COLO668 (cell line): ENCODE measurements around the gene C1orf167.

Source experiments
- DNase-seq: peaks from one replicate; lab custom pipeline; 2025; ENCODE audit not compliant: unreplicated experiment; lab: John Stamatoyannopoulos, UW

The C1orf167 gene

GRCh38 chr1:11784256-11784992 lies 22.4 kb downstream of the C1orf167 start:
- DNase-seq = no peak

GRCh38 chr1:11784993-11785769 lies 23.2 kb downstream of the C1orf167 start:
- peak; percentile 76 for DNase-seq

- DNase-seq = no peak
Observed at GRCh38 chr1:11786168-11786567, 24.2 kb downstream of the C1orf167 start.

GRCh38 chr1:11787251-11787803 lies 25.3 kb downstream of the C1orf167 start:
- no peak for DNase-seq

DNA sequence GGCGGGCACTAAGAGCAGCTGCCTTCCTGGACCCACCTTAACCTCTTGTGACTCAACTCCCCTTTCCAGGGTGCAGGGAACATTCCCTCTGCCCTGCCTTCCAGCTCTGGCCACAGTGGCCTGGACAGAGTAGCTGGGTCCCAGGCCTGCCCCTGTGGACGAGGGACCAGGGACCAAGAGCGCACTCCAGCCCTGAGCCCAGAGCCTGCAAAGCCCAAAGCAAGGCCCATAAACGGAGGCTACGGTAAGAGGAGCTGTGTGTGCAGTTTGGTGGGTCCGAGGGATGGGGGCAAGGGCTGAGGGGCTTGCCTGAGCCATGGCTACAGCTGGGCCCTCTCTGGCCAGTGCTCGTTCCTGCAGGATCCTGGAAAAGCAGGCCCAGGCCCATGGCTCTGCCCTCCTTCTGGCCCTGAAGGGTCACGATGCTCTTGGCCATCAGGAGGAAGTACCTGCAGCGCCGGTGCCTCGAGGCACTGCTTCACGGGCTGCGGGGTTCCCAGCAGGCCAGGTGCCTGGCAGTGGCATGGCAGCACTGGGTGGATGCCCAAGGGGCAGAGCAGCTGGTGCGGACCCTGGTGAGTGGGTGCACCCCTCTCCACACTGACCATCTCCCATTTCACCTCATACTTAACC lies 25.9 kb downstream of the C1orf167 start:
- DNase-seq = no peak

DNA sequence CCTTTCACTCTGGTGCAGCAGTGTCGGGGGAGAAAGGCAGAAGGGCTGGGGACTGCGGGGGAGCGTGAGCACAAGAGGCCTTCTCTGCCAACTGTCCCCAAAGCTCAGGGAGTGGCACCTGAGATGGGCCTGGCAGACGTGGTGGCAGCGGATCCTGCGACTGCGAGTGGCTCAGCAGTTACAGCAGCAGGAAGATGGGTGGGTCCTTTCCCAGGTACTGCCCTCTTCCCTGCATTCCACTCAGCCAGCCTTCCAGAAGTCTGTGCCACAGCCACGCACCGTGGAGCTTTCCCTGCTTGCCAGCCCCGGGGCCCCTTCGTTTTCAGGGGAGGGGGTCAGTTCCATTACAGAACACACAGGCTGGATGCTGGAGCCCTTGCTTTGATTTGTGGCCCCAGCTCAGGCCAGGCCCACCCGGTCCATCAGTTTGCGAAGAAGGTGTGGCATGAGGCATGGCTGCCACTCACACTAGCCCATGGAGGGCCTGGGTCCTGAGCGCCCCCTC lies 26.6 kb downstream of the C1orf167 start:
- no peak for DNase-seq

GRCh38 chr1:11789126-11790067 lies 27.4 kb downstream of the C1orf167 start:
- no peak for DNase-seq

DNA sequence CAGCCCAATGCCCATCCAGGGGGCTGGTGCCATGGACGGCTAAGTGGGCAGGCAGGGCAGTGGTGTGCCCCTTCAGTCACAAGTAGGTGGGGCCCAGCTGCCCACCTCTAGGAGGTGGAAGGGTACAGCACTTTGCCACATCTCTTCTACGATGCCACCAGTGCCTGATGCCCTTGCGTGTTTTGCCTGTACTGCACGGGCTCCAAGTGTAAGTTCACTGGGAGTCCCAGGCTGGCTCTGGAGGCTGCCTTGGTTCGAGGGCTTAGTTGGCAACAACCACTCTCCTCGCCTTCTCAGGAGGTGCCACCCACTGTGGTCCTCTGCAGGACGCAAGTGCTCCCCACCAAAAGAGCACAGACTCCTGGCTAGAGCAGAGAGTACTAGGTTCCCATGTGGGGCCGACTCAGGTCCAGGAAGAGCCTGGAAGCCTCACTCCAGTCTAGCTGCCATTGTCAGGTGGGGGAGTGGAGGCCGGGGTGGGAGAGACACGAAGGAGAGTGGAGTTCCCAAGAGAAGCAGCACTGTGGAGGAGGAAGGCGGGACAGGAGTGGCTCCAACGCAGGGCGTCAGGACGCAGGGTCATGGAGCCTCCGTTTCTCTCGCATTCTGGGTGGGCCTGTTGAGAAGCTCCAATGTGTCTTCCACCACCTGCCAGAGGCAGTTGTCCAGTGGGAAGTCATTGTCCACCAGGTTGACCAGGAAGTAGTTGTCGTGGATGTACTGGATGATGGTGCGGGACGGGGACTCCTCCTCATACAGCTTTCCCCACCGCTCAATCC lies 28.3 kb downstream of the C1orf167 start:
- no peak for DNase-seq

DNA sequence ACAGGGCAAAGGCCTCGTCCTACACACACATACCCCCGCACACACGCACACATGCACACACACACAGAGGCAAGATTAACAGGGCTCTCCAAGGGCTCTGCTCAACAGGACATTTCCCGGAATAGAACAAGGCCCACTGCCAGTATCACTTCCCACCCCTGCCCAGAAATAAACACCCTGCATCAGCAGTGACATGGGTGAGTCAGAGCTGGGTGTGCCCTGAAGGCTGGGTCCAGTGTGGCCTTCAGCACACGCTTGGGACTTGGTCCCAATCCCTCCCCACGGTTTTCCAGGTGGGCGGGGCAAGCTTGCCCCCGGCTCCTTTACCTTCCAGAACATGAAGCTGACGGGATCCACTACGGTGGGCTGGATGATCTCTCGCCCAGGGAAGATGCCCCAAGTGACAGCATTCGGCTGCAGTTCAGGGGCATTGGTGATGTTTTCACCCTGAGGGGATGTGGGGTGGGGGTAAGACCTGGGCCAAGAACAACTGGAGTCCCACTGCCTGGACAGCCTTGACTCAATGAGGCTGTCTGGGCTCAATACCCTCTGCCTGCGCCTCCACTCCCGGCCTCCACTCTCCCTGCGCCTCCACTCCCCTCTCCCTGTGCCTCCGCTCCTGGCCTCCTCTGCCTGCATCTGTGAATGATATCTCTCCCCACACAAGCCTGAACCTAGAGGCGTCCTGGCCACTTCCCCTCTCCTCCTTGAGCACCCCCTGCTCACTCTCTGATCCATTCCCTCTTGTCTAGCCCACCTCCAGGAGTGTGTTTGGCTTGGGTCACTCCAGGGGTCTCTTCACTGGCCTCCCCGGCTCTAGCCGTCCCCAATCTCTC lies 29.1 kb downstream of the C1orf167 start:
- no peak for DNase-seq

DNA sequence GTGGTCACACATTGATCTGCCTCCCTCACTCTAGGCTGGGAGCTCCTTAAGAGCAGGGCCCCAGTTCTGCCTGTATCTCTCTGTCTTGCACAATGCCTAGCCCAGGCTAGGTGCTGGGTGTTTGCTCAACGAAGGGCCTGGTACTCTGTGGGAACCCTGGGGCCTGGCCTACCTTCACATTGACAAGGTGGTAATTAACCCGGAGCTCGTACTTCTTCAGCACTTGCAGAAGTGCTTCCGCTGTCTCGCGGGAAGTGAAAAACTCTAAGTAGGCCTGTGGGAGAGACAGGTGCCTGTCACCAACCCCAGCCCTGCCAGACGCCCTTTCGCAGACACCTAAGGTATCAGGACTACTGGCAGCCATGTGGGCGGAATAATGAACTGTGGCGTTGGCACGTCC lies 30.1 kb downstream of the C1orf167 start:
- no peak for DNase-seq

- DNase-seq = no peak
Observed at GRCh38 chr1:11793819-11794218, 31.8 kb downstream of the C1orf167 start.

DNA sequence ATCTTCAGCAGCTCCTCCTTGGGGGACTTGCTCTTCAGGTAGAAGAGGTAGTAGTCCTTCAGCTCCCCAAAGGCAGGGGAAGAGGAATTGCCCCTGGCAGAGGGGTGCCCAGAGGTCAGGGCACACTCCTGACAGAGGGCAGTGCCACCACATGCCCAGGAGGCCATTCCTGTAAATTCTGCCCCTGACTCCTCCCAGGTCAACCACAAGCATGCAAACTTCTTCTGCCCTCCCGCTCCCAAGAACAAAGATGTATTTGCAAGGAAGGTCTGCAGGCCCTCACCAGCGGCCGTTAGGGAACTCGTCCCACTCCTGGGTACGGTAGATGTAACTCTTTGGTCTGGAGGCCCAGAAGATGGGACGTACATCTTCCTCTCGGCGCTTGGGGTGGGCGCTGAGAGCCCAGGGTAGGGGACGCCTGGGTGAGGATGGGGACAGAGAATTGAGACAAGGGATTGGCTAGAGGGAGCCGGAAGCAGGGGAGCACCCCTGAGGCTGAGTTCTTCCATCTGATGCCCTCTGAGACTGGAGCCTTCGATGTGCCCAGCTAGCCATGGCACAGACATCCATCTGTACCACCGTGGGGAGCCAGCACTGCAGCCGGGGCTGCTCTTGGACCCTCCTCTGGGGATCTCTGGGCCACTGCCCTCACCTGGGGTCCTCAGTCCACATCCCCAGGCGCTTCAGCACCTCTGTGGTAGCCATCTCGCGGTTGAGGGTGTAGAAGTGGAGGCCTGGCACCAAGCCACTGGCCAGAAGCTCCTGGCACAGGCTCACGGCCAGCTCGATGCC lies 32.6 kb downstream of the C1orf167 start:
- DNase-seq = no peak

- DNase-seq = no peak
Observed at GRCh38 chr1:11795238-11795890, 33.4 kb downstream of the C1orf167 start.

DNA sequence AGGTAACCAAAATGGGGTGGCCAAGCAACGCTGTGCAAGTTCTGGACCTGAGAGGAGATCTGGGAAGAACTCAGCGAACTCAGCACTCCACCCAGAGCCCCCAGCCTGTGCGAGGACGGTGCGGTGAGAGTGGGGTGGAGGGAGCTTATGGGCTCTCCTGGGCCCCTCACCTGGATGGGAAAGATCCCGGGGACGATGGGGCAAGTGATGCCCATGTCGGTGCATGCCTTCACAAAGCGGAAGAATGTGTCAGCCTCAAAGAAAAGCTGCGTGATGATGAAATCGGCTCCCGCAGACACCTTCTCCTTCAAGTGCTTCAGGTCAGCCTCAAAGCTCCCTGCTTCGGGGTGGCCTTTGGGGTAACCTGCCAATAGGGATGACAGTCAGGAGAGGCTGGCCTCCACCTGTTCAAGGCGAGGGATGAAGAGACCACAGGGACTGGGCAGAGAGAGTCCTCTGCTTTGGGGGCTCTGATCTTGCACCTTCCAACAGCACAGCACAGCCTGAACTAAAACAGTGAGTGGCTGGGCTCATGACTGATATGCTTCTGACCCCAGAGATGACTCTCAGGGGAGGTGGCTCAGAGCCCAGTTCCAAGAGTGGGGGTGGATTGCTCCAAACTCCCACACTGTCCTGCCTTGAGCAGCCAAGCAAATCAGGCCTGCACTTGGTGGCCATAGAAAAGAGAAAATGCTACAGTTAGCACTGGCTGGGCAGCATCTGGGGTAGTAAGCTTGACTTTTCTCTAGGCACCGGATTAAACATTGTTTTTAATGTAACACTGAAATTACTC lies 34.2 kb downstream of the C1orf167 start:
- no peak for DNase-seq

DNA sequence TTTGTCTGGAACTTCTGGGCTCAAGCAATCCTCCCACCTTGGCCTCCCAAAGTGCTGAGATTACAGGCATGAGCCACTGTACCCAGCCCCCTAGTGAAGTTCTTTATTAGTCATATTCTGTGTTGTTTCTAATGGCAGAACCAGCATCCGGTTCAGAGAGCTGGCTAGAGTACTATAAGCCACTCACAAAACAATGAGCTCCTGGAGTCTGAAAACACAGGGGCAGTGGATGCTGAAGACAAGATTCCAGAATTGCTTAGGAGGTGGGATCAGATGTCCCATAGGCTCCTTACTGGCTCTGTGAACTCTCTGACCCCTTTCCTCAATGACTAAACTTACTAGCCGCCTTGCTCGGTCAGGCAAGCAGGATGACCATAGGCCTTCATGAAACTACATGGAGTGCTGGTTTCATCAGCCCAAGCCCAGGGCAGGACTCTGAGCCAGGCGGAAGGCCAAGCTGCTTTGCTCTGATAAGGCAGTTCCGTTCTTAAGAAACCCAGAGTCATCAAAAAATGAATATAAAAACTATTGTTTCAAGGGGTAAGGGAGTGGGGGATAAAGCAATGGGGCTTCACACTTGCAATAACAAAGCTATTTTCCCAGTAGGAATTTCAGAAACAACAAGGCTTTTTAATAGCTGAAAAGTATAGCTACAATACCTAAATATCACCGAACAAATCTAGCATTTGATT lies 35.7 kb downstream of the C1orf167 start:
- no peak for DNase-seq

DNA sequence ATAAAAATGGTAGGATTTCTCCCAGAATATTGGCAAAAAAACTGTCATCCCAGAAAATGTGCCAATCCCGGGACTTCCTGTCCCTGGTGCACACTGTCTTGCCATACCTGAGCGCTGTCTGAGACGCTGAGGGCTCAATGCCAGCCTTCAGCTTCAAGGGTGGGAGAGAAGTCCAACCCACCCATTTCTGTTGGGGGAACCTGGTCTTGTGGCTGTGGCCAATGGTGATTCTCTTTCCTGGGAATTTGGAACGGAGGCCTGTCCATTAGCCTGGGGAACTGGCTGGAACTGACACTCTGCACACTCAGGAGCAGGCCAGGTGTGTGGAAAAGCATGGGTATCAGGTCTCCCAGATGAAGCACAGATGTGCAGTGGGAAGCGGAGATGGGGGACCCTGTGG lies 37.1 kb downstream of the C1orf167 start:
- no peak for DNase-seq
